ENCODE data around the gene NSMF.

DNA sequence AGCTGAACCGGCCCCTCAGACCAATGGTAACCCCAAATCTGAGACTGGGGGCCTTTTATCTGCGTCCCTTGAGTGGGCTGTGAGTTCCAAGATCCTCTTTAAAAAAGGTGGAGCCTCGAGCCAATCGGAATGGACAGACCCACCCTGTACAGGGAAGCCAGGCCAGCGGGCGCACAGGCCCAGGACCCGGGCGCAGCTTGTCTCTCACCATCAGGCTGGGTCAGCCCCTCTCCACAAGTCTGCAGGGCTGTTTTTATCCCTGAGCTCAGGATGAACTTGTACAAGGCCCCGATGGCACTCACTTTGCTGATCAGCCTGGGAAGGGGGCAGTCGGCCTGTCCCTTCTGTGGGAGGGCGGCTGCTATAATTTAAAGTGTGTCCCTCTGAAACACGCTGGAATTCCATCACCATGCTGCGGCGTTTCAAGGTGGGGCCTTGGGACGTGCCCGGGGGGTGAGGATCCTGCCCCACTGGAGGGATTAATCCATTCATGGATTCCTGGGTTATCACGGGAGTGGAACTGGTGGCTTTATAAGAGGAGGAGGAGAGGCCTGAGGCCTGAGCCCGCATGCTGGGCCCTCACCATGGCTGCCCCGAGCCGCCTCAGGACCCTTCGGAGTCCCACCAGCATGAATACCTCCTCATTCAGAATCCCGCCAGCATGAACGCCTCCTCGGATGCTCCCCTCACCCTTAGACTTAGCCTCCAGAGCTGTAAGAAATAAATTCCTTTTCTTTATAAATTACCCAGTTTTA lies 50.3 kb downstream of the NSMF start:
- TF ChIP-seq CTCF (IDR thresholded peaks at IDR 0.05; ENCODE audit: low read depth, low read length) (no peak), EZH2phosphoT487 (IDR thresholded peaks at IDR 0.05; ENCODE audit: low read depth) (no peak)
